ENCODE measurements around the gene ORC4. TPM values are rescaled to one million over a fixed set of nuclear protein-coding genes. Genes with fewer than 3 reads are reported as not detected.
A peak's percentile ranks its signal among the peaks of the same experiment; 100 is the strongest.

Gene ORC4
- total and polyA plus RNA-seq, 2 experiments from 2014 or later, result 44.0 to 72.6 TPM

- Histone ChIP-seq H3K36me3 (no peaks in the 10 kb centered on the region), H3K27ac (no peak overlapping the region), H3K4me3 (no peak overlapping the region), H3K9me3 (ENCODE audit: low read depth) (no peaks in the 10 kb centered on the region), H3K4me1 (ENCODE audit: low read depth) (no peaks in the 10 kb centered on the region), H3K27me3 (no peaks in the 10 kb centered on the region)
- DNase-seq (ENCODE audit: low read depth in 1 of 2, low spot score in 1 of 2), result peak; percentile 67 to 87
- peak; percentile 59 for TF ChIP-seq CTCF (IDR thresholded peaks at IDR 0.05; ENCODE audit: low read depth, low read length)
Measured at GRCh38 chr2:147910990-147911473, 109.5 kb downstream of the ORC4 start.

DNA sequence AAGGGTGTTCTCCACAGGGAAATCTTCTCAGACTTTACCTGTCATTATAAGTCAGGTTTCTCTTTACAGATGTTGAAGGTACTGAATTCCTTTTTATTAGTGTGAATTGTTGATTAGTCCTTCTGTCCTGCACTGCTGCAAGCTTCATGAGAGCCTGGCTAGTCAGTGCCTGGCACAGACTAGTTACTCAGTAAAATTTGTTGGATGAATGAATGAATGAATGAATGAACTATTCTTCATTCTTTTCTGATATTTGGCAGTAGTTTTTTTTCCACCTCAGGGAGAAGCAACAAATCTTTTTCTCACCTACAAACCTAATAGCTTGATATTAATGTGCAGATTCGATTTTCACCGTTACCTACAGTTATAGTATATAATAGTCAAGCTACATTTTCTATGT is 111.4 kb downstream of the ORC4 start:
- H3K4me1 ChIP-seq (ENCODE audit: low read depth), result no peaks in the 10 kb centered on the region
- DNase-seq (ENCODE audit: low read depth in 1 of 2, low spot score in 1 of 2), result no peak
- H3K27me3 ChIP-seq, result no peaks in the 10 kb centered on the region
- H3K4me3 ChIP-seq, result no peak overlapping the region
- H3K9me3 ChIP-seq (ENCODE audit: low read depth), result no peaks in the 10 kb centered on the region
- TF ChIP-seq CTCF (IDR thresholded peaks at IDR 0.05; ENCODE audit: low read depth, low read length), result no peak
- no peaks in the 10 kb centered on the region for H3K36me3 ChIP-seq
- no peak overlapping the region for H3K27ac ChIP-seq

- Histone ChIP-seq H3K27me3 (no peaks in the 10 kb centered on the region), H3K27ac (no peak overlapping the region), H3K36me3 (peaks cover 6% of the 10 kb centered on the region), H3K9me3 (ENCODE audit: low read depth) (no peaks in the 10 kb centered on the region), H3K4me1 (ENCODE audit: low read depth) (no peaks in the 10 kb centered on the region), H3K4me3 (no peak overlapping the region)
- DNase-seq (ENCODE audit: low read depth in 1 of 2, low spot score in 1 of 2), result no peak
- no peak for TF ChIP-seq CTCF (IDR thresholded peaks at IDR 0.05; ENCODE audit: low read depth, low read length)
Measured at GRCh38 chr2:147904051-147904450, 116.5 kb downstream of the ORC4 start.

DNA sequence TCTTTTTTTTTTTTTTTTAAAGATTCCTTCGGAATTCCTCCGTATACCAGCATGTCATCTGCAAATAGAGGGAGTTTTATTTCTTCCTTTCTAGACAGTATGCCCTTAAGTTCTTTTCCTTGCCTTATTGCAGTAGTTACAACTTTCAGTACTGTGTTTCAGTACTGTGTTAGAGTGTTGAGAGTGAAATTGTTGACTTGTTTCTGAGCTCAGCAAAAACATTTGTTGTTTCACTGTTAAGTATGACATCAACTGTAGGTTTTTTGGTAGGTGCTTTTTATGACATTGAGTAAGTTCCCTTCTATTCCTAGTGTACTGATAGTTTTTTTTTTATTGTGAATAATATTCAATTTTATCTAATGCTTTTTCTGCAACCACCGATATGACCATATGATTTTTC is 131.9 kb downstream of the ORC4 start:
- H3K27ac ChIP-seq, result no peak overlapping the region
- H3K36me3 ChIP-seq, result no peaks in the 10 kb centered on the region
- no peak for TF ChIP-seq CTCF (IDR thresholded peaks at IDR 0.05; ENCODE audit: low read depth, low read length)
- H3K4me1 ChIP-seq (ENCODE audit: low read depth), result peaks cover 10% of the 10 kb centered on the region
- H3K27me3 ChIP-seq, result no peaks in the 10 kb centered on the region
- DNase-seq (ENCODE audit: low read depth in 1 of 2, low spot score in 1 of 2), result no peak
- H3K9me3 ChIP-seq (ENCODE audit: low read depth), result no peaks in the 10 kb centered on the region
- H3K4me3 ChIP-seq, result no peak overlapping the region

- no peak for TF ChIP-seq CTCF (IDR thresholded peaks at IDR 0.05; ENCODE audit: low read depth, low read length)
- DNase-seq (ENCODE audit: low read depth in 1 of 2, low spot score in 1 of 2), result no peak
- Histone ChIP-seq H3K9me3 (ENCODE audit: low read depth) (no peaks in the 10 kb centered on the region), H3K36me3 (no peaks in the 10 kb centered on the region), H3K27ac (no peak overlapping the region), H3K4me3 (no peak overlapping the region), H3K4me1 (ENCODE audit: low read depth) (peaks cover 10% of the 10 kb centered on the region), H3K27me3 (no peaks in the 10 kb centered on the region)
Measured at GRCh38 chr2:147886136-147886535, 134.4 kb downstream of the ORC4 start.

DNA sequence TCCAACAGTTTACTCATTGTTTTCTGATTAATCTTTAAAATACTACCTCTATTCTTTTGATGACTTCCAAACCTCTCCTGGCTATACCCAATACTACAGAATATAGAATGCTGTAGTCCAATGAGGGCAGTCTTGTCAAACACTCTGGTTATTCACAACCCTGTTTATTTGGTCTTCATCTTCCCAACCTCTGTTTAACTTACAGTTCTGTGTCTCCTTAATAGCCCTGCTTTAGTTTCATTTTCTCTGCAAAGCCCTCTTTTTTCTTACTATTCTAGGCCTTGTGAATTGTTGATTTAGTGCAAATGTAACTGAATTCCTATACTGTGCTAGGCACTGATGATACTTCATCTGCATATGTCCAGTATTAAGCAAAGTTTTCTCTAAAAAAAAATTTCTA is 135.7 kb downstream of the ORC4 start:
- Histone ChIP-seq H3K9me3 (ENCODE audit: low read depth) (no peaks in the 10 kb centered on the region), H3K27ac (no peak overlapping the region), H3K27me3 (no peaks in the 10 kb centered on the region), H3K4me3 (no peak overlapping the region), H3K36me3 (no peaks in the 10 kb centered on the region), H3K4me1 (ENCODE audit: low read depth) (peaks cover 10% of the 10 kb centered on the region)
- no peak for TF ChIP-seq CTCF (IDR thresholded peaks at IDR 0.05; ENCODE audit: low read depth, low read length)
- DNase-seq (ENCODE audit: low read depth in 1 of 2, low spot score in 1 of 2), result no peak

Data from cardiac muscle cell (in vitro differentiated cells and primary cell).